ENCODE results near the gene ZNF385B. TPM values are rescaled to one million over a fixed set of nuclear protein-coding genes. Genes with fewer than 3 reads are reported as not detected.

ZNF385B gene
- total and polyA plus RNA-seq, 9 of the 15 experiments (the other 6 are each of a cell fraction or from before 2014, with no cell fraction given), result 0.50 TPM; not detected in 8

DNA sequence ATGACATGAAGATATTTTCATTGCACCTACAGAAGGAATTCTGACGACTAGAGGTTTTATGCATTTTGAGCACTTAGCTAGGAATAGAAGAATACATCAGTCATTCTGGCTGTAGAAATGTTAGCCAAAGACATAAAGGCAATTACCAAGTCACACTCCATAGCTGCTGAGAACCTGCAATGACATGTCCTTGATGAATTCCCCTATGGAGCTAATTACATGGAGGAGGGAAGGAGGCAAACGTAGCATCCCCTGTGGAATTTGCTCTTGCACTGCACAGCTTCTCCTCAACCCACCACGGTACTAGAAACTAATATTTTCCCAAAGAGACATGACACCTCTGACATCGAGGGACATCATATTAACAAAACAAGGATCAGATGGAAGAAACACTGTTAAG lies 422.8 kb downstream of the ZNF385B start (continued):
- no peak for TF ChIP-seq GATAD2B (IDR thresholded peaks at IDR 0.05; ENCODE audit: borderline replicate concordance)

DNA sequence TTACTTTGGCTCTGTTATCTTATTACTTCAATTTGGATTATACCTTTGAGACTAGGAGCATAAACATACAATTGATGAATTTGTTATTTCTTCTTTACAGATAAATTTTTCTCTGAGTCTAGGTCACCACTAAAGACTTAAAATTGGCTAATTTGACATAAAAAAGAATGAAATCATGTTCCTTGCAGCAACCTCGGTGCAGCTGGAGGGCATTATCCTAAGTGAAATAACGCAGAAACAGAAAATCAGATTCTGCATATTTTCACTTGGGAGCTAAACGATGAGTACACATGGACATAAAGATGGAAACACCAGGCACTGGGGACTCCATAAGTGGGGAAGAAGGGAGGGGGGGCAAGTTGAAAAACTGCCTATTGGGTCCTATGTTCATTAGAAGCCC lies 424.0 kb downstream of the ZNF385B start:
- H3K4me2 ChIP-seq (ENCODE audit: insufficient read depth, low read length), result no peak overlapping the region
- H3K79me2 ChIP-seq (ENCODE audit: control insufficient read depth, insufficient read depth, low read length), result no peaks in the 10 kb centered on the region
- ATAC-seq (no peak), DNase-seq (ENCODE audit: extremely low read depth in 1 of 4, low spot score in 3 of 4) (no peak), FAIRE-seq (no peak)
- in situ Hi-C loops (cut with MboI), result no loop called here
- 0% methylated on average over 3 of the region's 3 CpGs for WGBS (ENCODE audit: insufficient coverage, low coverage, missing lambda C conversion rate)
- no peaks in the 10 kb centered on the region for H3K4me1 ChIP-seq (replicated peaks in 1 of 2; ENCODE audit: control insufficient read depth in 2 of 2, insufficient read depth in 2 of 2, low read length in 2 of 2)
- no peaks in the 10 kb centered on the region for H3K9me1 ChIP-seq (ENCODE audit: control insufficient read depth, insufficient read depth, low read length)
- CTCF ChIA-PET (ENCODE audit: low intra/inter-chr PET ratio), result no interaction called here
- H2AFZ ChIP-seq (ENCODE audit: low read depth, low read length), result no peak overlapping the region
- no peaks in the 10 kb centered on the region for H4K20me1 ChIP-seq (replicated peaks; ENCODE audit: control insufficient read depth, insufficient read depth, low read length)
- no peak overlapping the region for H3K27ac ChIP-seq (ENCODE audit: extremely low read depth, low read depth, low read length)
- no peaks in the 10 kb centered on the region for H3K9me3 ChIP-seq (replicated peaks; ENCODE audit: control insufficient read depth, insufficient read depth, low read depth, low read length)
- intact Hi-C loops (cut with micrococcal nuclease), result no loop called here
- no peak overlapping the region for H3K4me3 ChIP-seq
- no peak overlapping the region for H3K9ac ChIP-seq (ENCODE audit: insufficient read depth in 1 of 2, low read depth in 2 of 2, low read length in 2 of 2)
- no peaks in the 10 kb centered on the region for H3K36me3 ChIP-seq (ENCODE audit: control insufficient read depth, insufficient read depth, low read length)
- no TSS peak for BruUV-seq (replicated peaks)
- no peaks in the 10 kb centered on the region for H3K27me3 ChIP-seq (ENCODE audit: control insufficient read depth in 2 of 2, insufficient read depth in 2 of 2, low read length in 2 of 2)
- POLR2A ChIA-PET, result no interaction called here
- no peak for TF ChIP-seq ZBED1 (IDR thresholded peaks at IDR 0.05)
- TF ChIP-seq, protein P1, sequence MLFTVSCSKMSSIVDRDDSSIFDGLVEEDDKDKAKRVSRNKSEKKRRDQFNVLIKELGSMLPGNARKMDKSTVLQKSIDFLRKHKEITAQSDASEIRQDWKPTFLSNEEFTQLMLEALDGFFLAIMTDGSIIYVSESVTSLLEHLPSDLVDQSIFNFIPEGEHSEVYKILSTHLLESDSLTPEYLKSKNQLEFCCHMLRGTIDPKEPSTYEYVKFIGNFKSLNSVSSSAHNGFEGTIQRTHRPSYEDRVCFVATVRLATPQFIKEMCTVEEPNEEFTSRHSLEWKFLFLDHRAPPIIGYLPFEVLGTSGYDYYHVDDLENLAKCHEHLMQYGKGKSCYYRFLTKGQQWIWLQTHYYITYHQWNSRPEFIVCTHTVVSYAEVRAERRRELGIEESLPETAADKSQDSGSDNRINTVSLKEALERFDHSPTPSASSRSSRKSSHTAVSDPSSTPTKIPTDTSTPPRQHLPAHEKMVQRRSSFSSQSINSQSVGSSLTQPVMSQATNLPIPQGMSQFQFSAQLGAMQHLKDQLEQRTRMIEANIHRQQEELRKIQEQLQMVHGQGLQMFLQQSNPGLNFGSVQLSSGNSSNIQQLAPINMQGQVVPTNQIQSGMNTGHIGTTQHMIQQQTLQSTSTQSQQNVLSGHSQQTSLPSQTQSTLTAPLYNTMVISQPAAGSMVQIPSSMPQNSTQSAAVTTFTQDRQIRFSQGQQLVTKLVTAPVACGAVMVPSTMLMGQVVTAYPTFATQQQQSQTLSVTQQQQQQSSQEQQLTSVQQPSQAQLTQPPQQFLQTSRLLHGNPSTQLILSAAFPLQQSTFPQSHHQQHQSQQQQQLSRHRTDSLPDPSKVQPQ (CRISPR knock-in tag; IDR thresholded peaks at IDR 0.05; ENCODE audit: borderline replicate concordance), result no peak
- TF ChIP-seq, protein P2, sequence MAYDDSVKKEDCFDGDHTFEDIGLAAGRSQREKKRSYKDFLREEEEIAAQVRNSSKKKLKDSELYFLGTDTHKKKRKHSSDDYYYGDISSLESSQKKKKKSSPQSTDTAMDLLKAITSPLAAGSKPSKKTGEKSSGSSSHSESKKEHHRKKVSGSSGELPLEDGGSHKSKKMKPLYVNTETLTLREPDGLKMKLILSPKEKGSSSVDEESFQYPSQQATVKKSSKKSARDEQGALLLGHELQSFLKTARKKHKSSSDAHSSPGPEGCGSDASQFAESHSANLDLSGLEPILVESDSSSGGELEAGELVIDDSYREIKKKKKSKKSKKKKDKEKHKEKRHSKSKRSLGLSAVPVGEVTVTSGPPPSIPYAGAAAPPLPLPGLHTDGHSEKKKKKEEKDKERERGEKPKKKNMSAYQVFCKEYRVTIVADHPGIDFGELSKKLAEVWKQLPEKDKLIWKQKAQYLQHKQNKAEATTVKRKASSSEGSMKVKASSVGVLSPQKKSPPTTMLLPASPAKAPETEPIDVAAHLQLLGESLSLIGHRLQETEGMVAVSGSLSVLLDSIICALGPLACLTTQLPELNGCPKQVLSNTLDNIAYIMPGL (CRISPR knock-in tag; IDR thresholded peaks at IDR 0.05), result no peak
- no peak for TF ChIP-seq POLR2B (IDR thresholded peaks at IDR 0.05; ENCODE audit: low read depth, partially characterized antibody)
- no peak for TF ChIP-seq ZFP1 (CRISPR knock-in tag; IDR thresholded peaks at IDR 0.05)
- no peak for TF ChIP-seq ELF2 (CRISPR knock-in tag; IDR thresholded peaks at IDR 0.05)
- TF ChIP-seq MTA2 (IDR thresholded peaks at IDR 0.05; ENCODE audit: low read depth), result no peak
- no peak for TF ChIP-seq EP400 (IDR thresholded peaks at IDR 0.05)
- no peak for TF ChIP-seq DACH1 (IDR thresholded peaks at IDR 0.05; ENCODE audit: partially characterized antibody)
- TF ChIP-seq, protein P3, sequence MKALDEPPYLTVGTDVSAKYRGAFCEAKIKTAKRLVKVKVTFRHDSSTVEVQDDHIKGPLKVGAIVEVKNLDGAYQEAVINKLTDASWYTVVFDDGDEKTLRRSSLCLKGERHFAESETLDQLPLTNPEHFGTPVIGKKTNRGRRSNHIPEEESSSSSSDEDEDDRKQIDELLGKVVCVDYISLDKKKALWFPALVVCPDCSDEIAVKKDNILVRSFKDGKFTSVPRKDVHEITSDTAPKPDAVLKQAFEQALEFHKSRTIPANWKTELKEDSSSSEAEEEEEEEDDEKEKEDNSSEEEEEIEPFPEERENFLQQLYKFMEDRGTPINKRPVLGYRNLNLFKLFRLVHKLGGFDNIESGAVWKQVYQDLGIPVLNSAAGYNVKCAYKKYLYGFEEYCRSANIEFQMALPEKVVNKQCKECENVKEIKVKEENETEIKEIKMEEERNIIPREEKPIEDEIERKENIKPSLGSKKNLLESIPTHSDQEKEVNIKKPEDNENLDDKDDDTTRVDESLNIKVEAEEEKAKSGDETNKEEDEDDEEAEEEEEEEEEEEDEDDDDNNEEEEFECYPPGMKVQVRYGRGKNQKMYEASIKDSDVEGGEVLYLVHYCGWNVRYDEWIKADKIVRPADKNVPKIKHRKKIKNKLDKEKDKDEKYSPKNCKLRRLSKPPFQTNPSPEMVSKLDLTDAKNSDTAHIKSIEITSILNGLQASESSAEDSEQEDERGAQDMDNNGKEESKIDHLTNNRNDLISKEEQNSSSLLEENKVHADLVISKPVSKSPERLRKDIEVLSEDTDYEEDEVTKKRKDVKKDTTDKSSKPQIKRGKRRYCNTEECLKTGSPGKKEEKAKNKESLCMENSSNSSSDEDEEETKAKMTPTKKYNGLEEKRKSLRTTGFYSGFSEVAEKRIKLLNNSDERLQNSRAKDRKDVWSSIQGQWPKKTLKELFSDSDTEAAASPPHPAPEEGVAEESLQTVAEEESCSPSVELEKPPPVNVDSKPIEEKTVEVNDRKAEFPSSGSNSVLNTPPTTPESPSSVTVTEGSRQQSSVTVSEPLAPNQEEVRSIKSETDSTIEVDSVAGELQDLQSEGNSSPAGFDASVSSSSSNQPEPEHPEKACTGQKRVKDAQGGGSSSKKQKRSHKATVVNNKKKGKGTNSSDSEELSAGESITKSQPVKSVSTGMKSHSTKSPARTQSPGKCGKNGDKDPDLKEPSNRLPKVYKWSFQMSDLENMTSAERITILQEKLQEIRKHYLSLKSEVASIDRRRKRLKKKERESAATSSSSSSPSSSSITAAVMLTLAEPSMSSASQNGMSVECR (CRISPR knock-in tag; IDR thresholded peaks at IDR 0.05), result no peak
- TF ChIP-seq ZFP30 (CRISPR knock-in tag; IDR thresholded peaks at IDR 0.05; ENCODE audit: borderline replicate concordance), result no peak
- TF ChIP-seq, protein P4, sequence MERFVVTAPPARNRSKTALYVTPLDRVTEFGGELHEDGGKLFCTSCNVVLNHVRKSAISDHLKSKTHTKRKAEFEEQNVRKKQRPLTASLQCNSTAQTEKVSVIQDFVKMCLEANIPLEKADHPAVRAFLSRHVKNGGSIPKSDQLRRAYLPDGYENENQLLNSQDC (CRISPR knock-in tag; IDR thresholded peaks at IDR 0.05), result no peak
